Muscle layer of colon (tissue), 2 donors: Measurements from ENCODE around the gene PDE2A.

Source experiments
- H3K27ac ChIP-seq: one replicate; pipeline ENCODE4 v1.7.0; 2013; ENCODE audit warnings: low read depth, mild to moderate bottlenecking, low read length, moderate library complexity
- H3K27me3 ChIP-seq, 2 donors: one replicate each; pipeline ENCODE4 v1.7.0; 2013; ENCODE audit warnings: low read length in 2 of 2, mild to moderate bottlenecking in 2 of 2; ENCODE audit not compliant: insufficient read depth in 2 of 2, control insufficient read depth in 1 of 2
- H3K36me3 ChIP-seq: one replicate; pipeline ENCODE4 v1.7.0; 2013; ENCODE audit warnings: mild to moderate bottlenecking, low read length; ENCODE audit not compliant: insufficient read depth
- H3K4me1 ChIP-seq: one replicate; pipeline ENCODE4 v1.7.0; 2013; ENCODE audit warnings: mild to moderate bottlenecking, low read length; ENCODE audit not compliant: insufficient read depth
- H3K4me3 ChIP-seq, 2 donors: one replicate each; pipeline ENCODE4 v1.7.0; 2013; ENCODE audit warnings: low read length in 2 of 2, low read depth in 1 of 2, mild to moderate bottlenecking in 1 of 2, moderate library complexity in 1 of 2
- H3K9ac ChIP-seq: one replicate; pipeline ENCODE4 v1.7.0; 2013; ENCODE audit warnings: low read length
- H3K9me3 ChIP-seq: one replicate; pipeline ENCODE4 v1.7.0; 2013; ENCODE audit warnings: mild to moderate bottlenecking, low read length
- donor health status: abdominal sarcoma.
- donor health status: Adenocarcinoma of cecum.

The PDE2A gene

GRCh38 chr11:72617080-72617762 lies 57.0 kb downstream of the PDE2A start:
- no peaks in the 10 kb centered on the region for H3K27me3 ChIP-seq
- peaks cover 59% of the 10 kb centered on the region for H3K4me1 ChIP-seq
- H3K9ac ChIP-seq: peak overlapping the region; percentile 27
- no peaks in the 10 kb centered on the region for H3K36me3 ChIP-seq
- no peaks in the 10 kb centered on the region for H3K9me3 ChIP-seq
- peak overlapping the region; percentile 15 to 33 for H3K4me3 ChIP-seq
- peak overlapping the region; percentile 82 for H3K27ac ChIP-seq

GRCh38 chr11:72616655-72617054 lies 57.6 kb downstream of the PDE2A start:
- Histone ChIP-seq H3K4me1 (peaks cover 59% of the 10 kb centered on the region), H3K9ac (peak overlapping the region; percentile 27), H3K9me3 (no peaks in the 10 kb centered on the region), H3K4me3 (peak overlapping the region in 1 of 2 donors; percentile 11), H3K27me3 (no peaks in the 10 kb centered on the region), H3K27ac (peak overlapping the region; percentile 82), H3K36me3 (no peaks in the 10 kb centered on the region)

GRCh38 chr11:72615329-72615728 lies 58.9 kb downstream of the PDE2A start:
- Histone ChIP-seq H3K4me1 (peaks cover 59% of the 10 kb centered on the region), H3K4me3 (no peak overlapping the region), H3K27me3 (no peaks in the 10 kb centered on the region), H3K27ac (peak overlapping the region; percentile 37), H3K36me3 (no peaks in the 10 kb centered on the region), H3K9ac (no peak overlapping the region), H3K9me3 (no peaks in the 10 kb centered on the region)

GRCh38 chr11:72614381-72614780 lies 59.8 kb downstream of the PDE2A start:
- H3K9me3 ChIP-seq: no peaks in the 10 kb centered on the region
- H3K9ac ChIP-seq: no peak overlapping the region
- no peak overlapping the region for H3K4me3 ChIP-seq
- no peaks in the 10 kb centered on the region for H3K27me3 ChIP-seq
- H3K4me1 ChIP-seq: peaks cover 62% of the 10 kb centered on the region
- no peaks in the 10 kb centered on the region for H3K36me3 ChIP-seq
- no peak overlapping the region for H3K27ac ChIP-seq

GRCh38 chr11:72613977-72614376 lies 60.2 kb downstream of the PDE2A start:
- H3K9me3 ChIP-seq: no peaks in the 10 kb centered on the region
- H3K27ac ChIP-seq: no peak overlapping the region

GRCh38 chr11:72613450-72613849 lies 60.8 kb downstream of the PDE2A start:
- H3K9me3 ChIP-seq: no peaks in the 10 kb centered on the region
- H3K4me1 ChIP-seq: peaks cover 56% of the 10 kb centered on the region
- no peaks in the 10 kb centered on the region for H3K27me3 ChIP-seq
- no peak overlapping the region for H3K4me3 ChIP-seq
- no peaks in the 10 kb centered on the region for H3K36me3 ChIP-seq
- no peak overlapping the region for H3K27ac ChIP-seq
- no peak overlapping the region for H3K9ac ChIP-seq

More at GRCh38 chr11:72613977-72614376, 60.2 kb downstream of the PDE2A start:
- no peaks in the 10 kb centered on the region for H3K27me3 ChIP-seq
- H3K4me3 ChIP-seq: no peak overlapping the region
- peaks cover 62% of the 10 kb centered on the region for H3K4me1 ChIP-seq
- H3K36me3 ChIP-seq: no peaks in the 10 kb centered on the region
- H3K9ac ChIP-seq: no peak overlapping the region

GRCh38 chr11:72609476-72609875 lies 64.7 kb downstream of the PDE2A start:
- no peak overlapping the region for H3K9ac ChIP-seq
- no peaks in the 10 kb centered on the region for H3K27me3 ChIP-seq
- H3K27ac ChIP-seq: no peak overlapping the region
- peaks cover 17% of the 10 kb centered on the region for H3K36me3 ChIP-seq
- H3K9me3 ChIP-seq: no peaks in the 10 kb centered on the region
- H3K4me3 ChIP-seq: no peak overlapping the region
- H3K4me1 ChIP-seq: peaks cover 34% of the 10 kb centered on the region

GRCh38 chr11:72609045-72609444 lies 65.2 kb downstream of the PDE2A start:
- Histone ChIP-seq H3K36me3 (peaks cover 22% of the 10 kb centered on the region), H3K4me3 (no peak overlapping the region), H3K4me1 (peaks cover 30% of the 10 kb centered on the region), H3K27ac (no peak overlapping the region), H3K9me3 (no peaks in the 10 kb centered on the region), H3K9ac (no peak overlapping the region), H3K27me3 (no peaks in the 10 kb centered on the region)

GRCh38 chr11:72607496-72607895 lies 66.7 kb downstream of the PDE2A start:
- Histone ChIP-seq H3K9me3 (no peaks in the 10 kb centered on the region), H3K4me3 (no peak overlapping the region), H3K4me1 (peaks cover 22% of the 10 kb centered on the region), H3K9ac (no peak overlapping the region), H3K27ac (no peak overlapping the region), H3K27me3 (no peaks in the 10 kb centered on the region), H3K36me3 (peaks cover 33% of the 10 kb centered on the region)

- Histone ChIP-seq H3K9ac (no peak overlapping the region), H3K4me3 (no peak overlapping the region), H3K4me1 (peaks cover 22% of the 10 kb centered on the region), H3K27ac (no peak overlapping the region), H3K9me3 (no peaks in the 10 kb centered on the region), H3K27me3 (no peaks in the 10 kb centered on the region), H3K36me3 (peaks cover 33% of the 10 kb centered on the region)
Observed at GRCh38 chr11:72606748-72607468, 67.3 kb downstream of the PDE2A start.

- no peak overlapping the region for H3K9ac ChIP-seq
- no peaks in the 10 kb centered on the region for H3K27me3 ChIP-seq
- no peak overlapping the region for H3K4me3 ChIP-seq
- no peak overlapping the region for H3K27ac ChIP-seq
- peaks cover 33% of the 10 kb centered on the region for H3K36me3 ChIP-seq
- H3K9me3 ChIP-seq: no peaks in the 10 kb centered on the region
- peaks cover 22% of the 10 kb centered on the region for H3K4me1 ChIP-seq
Observed at GRCh38 chr11:72605973-72606747, 68.1 kb downstream of the PDE2A start.
